ENCODE data around the gene CFDP1. TPM values are rescaled to one million over a fixed set of nuclear protein-coding genes. Genes with fewer than 3 reads are reported as not detected.
A peak's percentile ranks its signal among the peaks of the same experiment; 100 is the strongest.

The CFDP1 gene
- total RNA-seq, 4 donors from 2014 or later = 51.2 to 318 (median 145) TPM

- peak; percentile 28 for DNase-seq
- intact Hi-C loops (cut with DNase I; ENCODE audit: low total_unique reads) (loop anchor here (1.0 kb wide), 1 partner anchor 34 kb away; no protein-coding TSS in a partner anchor), in situ Hi-C loops (cut with MboI; ENCODE audit: low pct_ligation_motif_present in 1 of 4, low pct_unique_long_range_greater_than_20kb in 1 of 4, low sequenced_read_pairs in 3 of 4) (no loop called here)
- TF ChIP-seq EP300 (IDR thresholded peaks at IDR 0.05; ENCODE audit: low read depth) (no peak), POLR2AphosphoS5 (IDR thresholded peaks at IDR 0.05) (no peak), POLR2A (IDR thresholded peaks at IDR 0.05) (no peak)
- TF ChIP-seq, protein P1, sequence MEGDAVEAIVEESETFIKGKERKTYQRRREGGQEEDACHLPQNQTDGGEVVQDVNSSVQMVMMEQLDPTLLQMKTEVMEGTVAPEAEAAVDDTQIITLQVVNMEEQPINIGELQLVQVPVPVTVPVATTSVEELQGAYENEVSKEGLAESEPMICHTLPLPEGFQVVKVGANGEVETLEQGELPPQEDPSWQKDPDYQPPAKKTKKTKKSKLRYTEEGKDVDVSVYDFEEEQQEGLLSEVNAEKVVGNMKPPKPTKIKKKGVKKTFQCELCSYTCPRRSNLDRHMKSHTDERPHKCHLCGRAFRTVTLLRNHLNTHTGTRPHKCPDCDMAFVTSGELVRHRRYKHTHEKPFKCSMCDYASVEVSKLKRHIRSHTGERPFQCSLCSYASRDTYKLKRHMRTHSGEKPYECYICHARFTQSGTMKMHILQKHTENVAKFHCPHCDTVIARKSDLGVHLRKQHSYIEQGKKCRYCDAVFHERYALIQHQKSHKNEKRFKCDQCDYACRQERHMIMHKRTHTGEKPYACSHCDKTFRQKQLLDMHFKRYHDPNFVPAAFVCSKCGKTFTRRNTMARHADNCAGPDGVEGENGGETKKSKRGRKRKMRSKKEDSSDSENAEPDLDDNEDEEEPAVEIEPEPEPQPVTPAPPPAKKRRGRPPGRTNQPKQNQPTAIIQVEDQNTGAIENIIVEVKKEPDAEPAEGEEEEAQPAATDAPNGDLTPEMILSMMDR (IDR thresholded peaks at IDR 0.05) = no peak
- no peaks in the 10 kb centered on the region for H3K27me3 ChIP-seq
- WGBS, 2 donors (ENCODE audit: low coverage in 1 of 2) = 51% methylated on average over 8 of the region's 8 CpGs; no CpG with 5 or more reads in 1 of the 2 donors
- H3K27ac ChIP-seq = peak overlapping the region; percentile 85 to 93 (median 90)
- no peaks in the 10 kb centered on the region for H3K36me3 ChIP-seq
- H3K4me3 ChIP-seq = peak overlapping the region in 2 of 4 donors; percentile 84 to 86
- H3K9me3 ChIP-seq = no peaks in the 10 kb centered on the region
- H3K4me1 ChIP-seq = peaks cover 51 to 67% (median 55%) of the 10 kb centered on the region in 4 donors
Observed at GRCh38 chr16:75263963-75264445, 169.3 kb downstream of the CFDP1 start.

- no peaks in the 10 kb centered on the region for H3K36me3 ChIP-seq
- 79 to 81% methylated on average over 4 to 14 of the region's 14 CpGs for WGBS, 2 donors (ENCODE audit: low coverage in 1 of 2)
- TF ChIP-seq EP300 (IDR thresholded peaks at IDR 0.05; ENCODE audit: low read depth) = no peak
- TF ChIP-seq POLR2AphosphoS5 (IDR thresholded peaks at IDR 0.05) = no peak
- TF ChIP-seq, protein P1 (IDR thresholded peaks at IDR 0.05) = no peak
- no peak for TF ChIP-seq POLR2A (IDR thresholded peaks at IDR 0.05)
- peak overlapping the region; percentile 85 to 93 (median 90) for H3K27ac ChIP-seq
- in situ Hi-C loops (cut with MboI; ENCODE audit: low pct_ligation_motif_present in 1 of 4, low pct_unique_long_range_greater_than_20kb in 1 of 4, low sequenced_read_pairs in 3 of 4) (no loop called here), intact Hi-C loops (cut with DNase I; ENCODE audit: low total_unique reads) (loop anchor here (1.0 kb wide), 1 partner anchor 33 kb away; no protein-coding TSS in a partner anchor)
- DNase-seq = no peak
- peak overlapping the region in 1 of 4 donors; percentile 84 for H3K4me3 ChIP-seq
- H3K4me1 ChIP-seq = peaks cover 51 to 72% (median 59%) of the 10 kb centered on the region in 4 donors
- H3K27me3 ChIP-seq = no peaks in the 10 kb centered on the region
- H3K9me3 ChIP-seq = no peaks in the 10 kb centered on the region
Observed at GRCh38 chr16:75263291-75263962, 169.9 kb downstream of the CFDP1 start.

- Histone ChIP-seq H3K36me3 (no peaks in the 10 kb centered on the region), H3K4me1 (peaks cover 46 to 70% (median 63%) of the 10 kb centered on the region in 4 donors), H3K4me3 (no peak overlapping the region), H3K27ac (peak overlapping the region; percentile 85 to 93 (median 90)), H3K27me3 (no peaks in the 10 kb centered on the region), H3K9me3 (no peaks in the 10 kb centered on the region)
- intact Hi-C loops (cut with DNase I; ENCODE audit: low total_unique reads) (loop anchor here (1.0 kb wide), 1 partner anchor 32 kb away; no protein-coding TSS in a partner anchor), in situ Hi-C loops (cut with MboI; ENCODE audit: low pct_ligation_motif_present in 1 of 4, low pct_unique_long_range_greater_than_20kb in 1 of 4, low sequenced_read_pairs in 3 of 4) (no loop called here)
- no peak for TF ChIP-seq POLR2AphosphoS5 (IDR thresholded peaks at IDR 0.05)
- TF ChIP-seq, protein P1 (IDR thresholded peaks at IDR 0.05) = no peak
- no peak for TF ChIP-seq EP300 (IDR thresholded peaks at IDR 0.05; ENCODE audit: low read depth)
- TF ChIP-seq POLR2A (IDR thresholded peaks at IDR 0.05) = no peak
- no peak for DNase-seq
- WGBS, 2 donors (ENCODE audit: low coverage in 1 of 2) = 74% methylated on average over 5 of the region's 5 CpGs; no CpG with 5 or more reads in 1 of the 2 donors
Observed at GRCh38 chr16:75262800-75263127, 170.5 kb downstream of the CFDP1 start.

GRCh38 chr16:75262104-75262799 is 171.1 kb downstream of the CFDP1 start:
- Histone ChIP-seq H3K27me3 (no peaks in the 10 kb centered on the region), H3K36me3 (no peaks in the 10 kb centered on the region), H3K9me3 (no peaks in the 10 kb centered on the region), H3K4me1 (peaks cover 45 to 70% (median 64%) of the 10 kb centered on the region in 4 donors), H3K4me3 (no peak overlapping the region), H3K27ac (peak overlapping the region; percentile 85 to 93 (median 90))
- peak in 2 of 3 donors; percentile 28 to 61 for TF ChIP-seq POLR2AphosphoS5 (IDR thresholded peaks at IDR 0.05)
- TF ChIP-seq POLR2A (IDR thresholded peaks at IDR 0.05) = no peak
- intact Hi-C loops (cut with DNase I; ENCODE audit: low total_unique reads) (no loop called here), in situ Hi-C loops (cut with MboI; ENCODE audit: low pct_ligation_motif_present in 1 of 4, low pct_unique_long_range_greater_than_20kb in 1 of 4, low sequenced_read_pairs in 3 of 4) (no loop called here)
- WGBS, 2 donors (ENCODE audit: low coverage in 1 of 2) = 68 to 76% methylated on average over 5 to 14 of the region's 14 CpGs
- DNase-seq = peak; percentile 77
